ENCODE measurements around the gene ROR1. TPM values are rescaled to one million over a fixed set of nuclear protein-coding genes. Genes with fewer than 3 reads are reported as not detected.

ROR1 gene
- total and polyA plus RNA-seq, 3 experiments from 2014 or later: not detected

DNA sequence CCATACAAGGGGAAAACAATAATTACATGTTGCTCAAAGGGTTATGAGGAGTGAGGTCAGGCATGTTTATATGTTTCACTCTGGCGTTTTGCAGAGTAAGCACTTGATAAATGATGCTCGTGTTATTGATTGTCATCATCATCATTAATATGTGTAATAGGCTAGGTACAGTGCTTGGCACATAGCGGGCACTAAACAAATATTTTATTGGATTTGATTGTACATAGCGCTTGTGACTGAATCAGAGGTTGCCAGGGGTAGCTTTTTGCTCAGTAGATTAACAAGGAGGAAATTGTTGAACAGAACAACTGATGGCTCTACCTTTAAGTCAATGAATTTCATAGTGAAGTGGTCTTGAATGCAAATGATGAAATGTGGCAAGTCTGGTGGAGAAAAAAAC, 91.7 kb downstream of the ROR1 start:
- no peak for DNase-seq
- no peaks in the 10 kb centered on the region for H3K9me3 Mint-ChIP-seq
- H3K4me1 Mint-ChIP-seq: no peaks in the 10 kb centered on the region
- H3K36me3 ChIP-seq (ENCODE audit: insufficient read depth, low read length): no peaks in the 10 kb centered on the region
- no peak overlapping the region for H3K27ac ChIP-seq (ENCODE audit: low read depth, low read length)
- no peak overlapping the region for H3K4me3 ChIP-seq (ENCODE audit: low read length)
- H3K36me3 Mint-ChIP-seq: no peaks in the 10 kb centered on the region
- POLR2A ChIA-PET: no interaction called here
- H3K27me3 ChIP-seq (ENCODE audit: insufficient read depth, low read length, poor library complexity, severe bottlenecking): no peaks in the 10 kb centered on the region
- CTCF ChIA-PET: interaction anchor here (1.2 kb wide), 1 partner anchor 14 kb away, joined by 3 read pairs; no protein-coding TSS in a partner anchor
- H3K4me3 Mint-ChIP-seq: no peak overlapping the region
- H3K4me1 ChIP-seq (ENCODE audit: insufficient read depth, low read length): no peaks in the 10 kb centered on the region
- H3K9me3 ChIP-seq (ENCODE audit: low read length): no peaks in the 10 kb centered on the region
- peaks cover 0 to 3% of the 10 kb centered on the region in 2 donors for H3K27me3 Mint-ChIP-seq
- H3K27ac Mint-ChIP-seq: no peak overlapping the region

DNA sequence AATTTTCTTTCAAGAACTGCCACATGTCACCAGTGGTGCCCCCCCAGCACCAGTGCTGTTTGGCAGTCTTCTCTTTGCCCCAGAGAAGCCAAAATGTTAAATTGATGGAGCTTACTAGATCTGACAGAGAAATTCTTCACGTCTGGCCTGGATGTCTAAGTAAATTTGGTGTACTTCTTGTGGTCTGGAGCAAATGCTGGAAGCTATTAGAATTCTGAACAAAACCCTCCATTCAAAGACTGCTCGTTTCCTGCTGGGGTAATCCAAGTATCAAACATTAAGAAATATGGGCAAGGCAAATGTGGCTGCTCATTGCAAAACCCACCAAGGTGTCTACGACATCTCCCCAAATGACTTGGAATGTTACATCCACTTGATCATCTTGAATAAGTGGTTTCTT, 92.3 kb downstream of the ROR1 start:
- Mint-ChIP-seq H3K27ac (no peak overlapping the region), H3K4me1 (no peaks in the 10 kb centered on the region), H3K9me3 (no peaks in the 10 kb centered on the region), H3K4me3 (no peak overlapping the region), H3K36me3 (no peaks in the 10 kb centered on the region), H3K27me3 (peaks cover 0 to 3% of the 10 kb centered on the region in 2 donors)
- no peak for DNase-seq
- POLR2A ChIA-PET: no interaction called here
- Histone ChIP-seq H3K27me3 (ENCODE audit: insufficient read depth, low read length, poor library complexity, severe bottlenecking) (no peaks in the 10 kb centered on the region), H3K36me3 (ENCODE audit: insufficient read depth, low read length) (no peaks in the 10 kb centered on the region), H3K4me3 (ENCODE audit: low read length) (no peak overlapping the region), H3K9me3 (ENCODE audit: low read length) (no peaks in the 10 kb centered on the region), H3K4me1 (ENCODE audit: insufficient read depth, low read length) (no peaks in the 10 kb centered on the region), H3K27ac (ENCODE audit: low read depth, low read length) (no peak overlapping the region)
- CTCF ChIA-PET: interaction anchor here (1.2 kb wide), 1 partner anchor 14 kb away, joined by 3 read pairs; no protein-coding TSS in a partner anchor

DNA sequence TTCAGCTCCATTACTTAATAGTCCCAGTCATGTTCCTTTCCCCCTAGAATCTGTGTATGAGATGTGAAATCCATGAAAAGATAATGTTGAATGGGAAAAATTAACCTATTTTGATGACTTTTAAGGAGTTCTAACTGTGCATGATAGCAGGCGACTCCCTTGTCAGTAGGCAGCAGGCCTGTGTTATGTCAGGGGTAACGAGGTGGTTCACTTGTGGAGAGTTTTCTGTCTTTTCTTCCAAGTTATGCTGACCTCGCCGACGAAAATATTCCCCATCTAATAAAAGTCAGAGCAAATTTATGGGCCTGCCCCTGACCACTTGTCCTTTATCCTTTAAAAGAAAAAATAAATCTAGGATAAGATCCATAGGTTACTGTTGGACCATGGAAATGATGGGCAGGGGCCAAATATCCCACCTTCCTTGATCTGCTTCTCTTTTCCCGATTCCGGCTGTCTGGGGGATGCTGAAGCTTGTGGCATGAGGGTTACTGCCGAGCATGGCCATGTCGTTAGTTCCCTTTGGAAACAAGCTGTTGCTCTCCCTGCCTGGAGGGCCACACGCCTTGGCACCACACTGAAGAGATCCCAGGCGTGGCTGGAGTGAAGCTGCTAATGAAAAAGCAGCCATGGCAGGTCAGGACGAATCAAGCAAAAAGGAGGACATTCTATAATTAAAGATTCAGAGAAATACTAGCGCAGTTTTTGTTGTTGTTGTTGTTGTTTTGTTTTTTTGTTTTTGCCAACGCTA, 93.8 kb downstream of the ROR1 start:
- H3K9me3 Mint-ChIP-seq: no peaks in the 10 kb centered on the region
- POLR2A ChIA-PET: no interaction called here
- peaks cover 0 to 3% of the 10 kb centered on the region in 2 donors for H3K27me3 Mint-ChIP-seq

DNA sequence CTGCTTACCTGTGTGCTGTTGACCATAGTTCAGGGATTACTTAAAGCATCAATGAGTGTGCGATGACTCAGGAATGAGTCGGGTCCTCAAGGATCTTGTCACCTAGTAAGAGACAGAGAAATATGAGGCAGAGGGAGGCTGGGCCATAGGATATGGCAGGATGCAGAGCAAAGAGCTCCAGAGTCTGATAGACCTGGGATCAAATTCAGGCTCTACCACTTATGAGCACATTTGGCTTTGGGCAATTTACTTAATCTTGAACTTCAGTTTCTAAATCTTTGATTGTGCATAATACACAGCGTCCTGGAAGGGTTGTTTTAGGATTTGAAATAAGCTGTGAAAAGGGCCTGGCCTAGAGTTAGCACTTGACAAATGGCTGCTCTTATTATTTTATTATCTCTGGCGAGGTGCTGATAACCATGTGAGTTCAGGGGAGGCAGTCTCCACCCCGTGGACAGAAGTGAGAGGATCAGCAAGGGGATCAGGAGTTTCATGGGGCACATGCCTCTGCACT, 94.5 kb downstream of the ROR1 start:
- Mint-ChIP-seq H3K9me3 (no peaks in the 10 kb centered on the region), H3K27ac (no peak overlapping the region), H3K4me3 (no peak overlapping the region), H3K27me3 (peaks cover 0 to 3% of the 10 kb centered on the region in 2 donors), H3K4me1 (no peaks in the 10 kb centered on the region), H3K36me3 (no peaks in the 10 kb centered on the region)
- Histone ChIP-seq H3K27me3 (ENCODE audit: insufficient read depth, low read length, poor library complexity, severe bottlenecking) (no peaks in the 10 kb centered on the region), H3K9me3 (ENCODE audit: low read length) (no peaks in the 10 kb centered on the region), H3K4me1 (ENCODE audit: insufficient read depth, low read length) (no peaks in the 10 kb centered on the region), H3K36me3 (ENCODE audit: insufficient read depth, low read length) (no peaks in the 10 kb centered on the region), H3K4me3 (ENCODE audit: low read length) (no peak overlapping the region), H3K27ac (ENCODE audit: low read depth, low read length) (no peak overlapping the region)
- DNase-seq: no peak
- ChIA-PET POLR2A (no interaction called here), CTCF (no interaction called here)

More for the DNA sequence above, 93.8 kb downstream of the ROR1 start:
- Histone ChIP-seq H3K27ac (ENCODE audit: low read depth, low read length) (no peak overlapping the region), H3K36me3 (ENCODE audit: insufficient read depth, low read length) (no peaks in the 10 kb centered on the region), H3K4me1 (ENCODE audit: insufficient read depth, low read length) (no peaks in the 10 kb centered on the region), H3K4me3 (ENCODE audit: low read length) (no peak overlapping the region), H3K27me3 (ENCODE audit: insufficient read depth, low read length, poor library complexity, severe bottlenecking) (no peaks in the 10 kb centered on the region), H3K9me3 (ENCODE audit: low read length) (no peaks in the 10 kb centered on the region)
- Mint-ChIP-seq H3K4me3 (no peak overlapping the region), H3K4me1 (no peaks in the 10 kb centered on the region), H3K36me3 (no peaks in the 10 kb centered on the region), H3K27ac (no peak overlapping the region)
- CTCF ChIA-PET: no interaction called here
- no peak for DNase-seq

DNA sequence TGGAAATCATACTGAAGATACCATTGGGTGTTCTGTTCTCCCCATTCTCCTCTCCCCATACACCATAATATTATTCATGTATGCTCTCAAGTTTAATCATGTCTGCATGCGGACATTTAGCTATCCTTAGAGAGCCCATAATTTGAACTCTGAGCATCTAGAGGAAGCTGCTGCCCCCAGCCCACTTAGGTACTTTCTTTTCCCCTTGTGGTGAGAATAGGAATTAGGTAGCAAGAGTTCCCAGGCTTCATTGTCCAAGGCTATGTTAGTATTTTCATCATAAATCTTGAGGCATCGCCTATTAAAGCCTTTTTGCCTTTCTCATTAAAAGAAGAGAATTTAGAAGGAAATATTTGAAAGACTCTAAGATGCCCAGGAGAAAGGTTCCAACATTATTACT, 96.3 kb downstream of the ROR1 start:
- H3K36me3 ChIP-seq (ENCODE audit: insufficient read depth, low read length): no peaks in the 10 kb centered on the region
- H3K36me3 Mint-ChIP-seq: no peaks in the 10 kb centered on the region
- ChIA-PET CTCF (no interaction called here), POLR2A (no interaction called here)
- H3K27me3 Mint-ChIP-seq: peaks cover 0 to 3% of the 10 kb centered on the region in 2 donors
- no peak for DNase-seq
- H3K27ac ChIP-seq (ENCODE audit: low read depth, low read length): no peak overlapping the region
- H3K4me3 ChIP-seq (ENCODE audit: low read length): no peak overlapping the region
- H3K27ac Mint-ChIP-seq: no peak overlapping the region
- H3K9me3 ChIP-seq (ENCODE audit: low read length): no peaks in the 10 kb centered on the region
- H3K27me3 ChIP-seq (ENCODE audit: insufficient read depth, low read length, poor library complexity, severe bottlenecking): no peaks in the 10 kb centered on the region
- H3K4me1 ChIP-seq (ENCODE audit: insufficient read depth, low read length): no peaks in the 10 kb centered on the region
- H3K9me3 Mint-ChIP-seq: no peaks in the 10 kb centered on the region
- H3K4me3 Mint-ChIP-seq: no peak overlapping the region
- no peaks in the 10 kb centered on the region for H3K4me1 Mint-ChIP-seq

DNA sequence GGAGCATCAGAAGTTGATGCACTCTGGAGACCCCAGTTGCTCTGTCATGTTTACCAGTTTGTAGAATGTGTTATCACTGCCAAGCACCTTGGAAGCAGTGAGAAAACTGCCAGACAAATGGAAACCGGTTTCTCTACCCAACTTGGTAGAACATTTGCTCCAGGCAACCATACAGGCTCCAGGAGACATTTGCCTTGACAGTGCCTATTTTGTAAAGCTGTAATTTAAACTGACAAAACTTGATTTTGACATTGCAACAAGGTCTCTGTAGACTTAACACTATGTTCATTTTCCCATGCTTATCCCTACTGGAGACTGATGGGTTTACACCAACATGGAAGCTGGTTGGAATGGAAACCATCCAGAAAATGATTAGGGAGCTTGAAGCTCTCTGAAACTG, 97.6 kb downstream of the ROR1 start:
- Mint-ChIP-seq H3K27ac (no peak overlapping the region), H3K27me3 (peaks cover 0 to 3% of the 10 kb centered on the region in 2 donors), H3K36me3 (no peaks in the 10 kb centered on the region), H3K9me3 (no peaks in the 10 kb centered on the region), H3K4me1 (no peaks in the 10 kb centered on the region), H3K4me3 (no peak overlapping the region)
- Histone ChIP-seq H3K36me3 (ENCODE audit: insufficient read depth, low read length) (no peaks in the 10 kb centered on the region), H3K4me1 (ENCODE audit: insufficient read depth, low read length) (no peaks in the 10 kb centered on the region), H3K27ac (ENCODE audit: low read depth, low read length) (no peak overlapping the region), H3K27me3 (ENCODE audit: insufficient read depth, low read length, poor library complexity, severe bottlenecking) (no peaks in the 10 kb centered on the region), H3K4me3 (ENCODE audit: low read length) (no peak overlapping the region), H3K9me3 (ENCODE audit: low read length) (no peaks in the 10 kb centered on the region)
- ChIA-PET CTCF (no interaction called here), POLR2A (no interaction called here)
- DNase-seq: no peak

DNA sequence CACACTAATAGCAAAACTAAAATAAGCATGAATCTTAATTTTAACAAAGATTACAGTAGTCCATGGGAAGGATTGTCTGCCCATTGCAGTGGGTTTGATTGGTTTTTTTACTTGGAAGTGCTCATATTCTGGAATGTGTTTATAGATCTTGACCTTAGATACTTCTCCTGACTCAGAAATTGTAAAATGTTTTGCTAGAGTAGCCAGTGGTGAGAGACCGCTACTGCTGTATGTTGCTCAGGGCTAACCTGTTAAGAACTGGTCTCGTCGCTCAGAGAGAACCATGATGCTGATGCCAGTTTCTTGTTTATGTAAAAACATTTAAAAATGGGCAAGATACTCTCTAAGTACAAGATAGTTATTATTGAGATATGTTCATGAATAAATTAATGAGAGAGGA, 99.9 kb downstream of the ROR1 start:
- Histone ChIP-seq H3K9me3 (ENCODE audit: low read length) (no peaks in the 10 kb centered on the region), H3K27me3 (ENCODE audit: insufficient read depth, low read length, poor library complexity, severe bottlenecking) (no peaks in the 10 kb centered on the region), H3K36me3 (ENCODE audit: insufficient read depth, low read length) (no peaks in the 10 kb centered on the region), H3K27ac (ENCODE audit: low read depth, low read length) (no peak overlapping the region), H3K4me3 (ENCODE audit: low read length) (no peak overlapping the region), H3K4me1 (ENCODE audit: insufficient read depth, low read length) (no peaks in the 10 kb centered on the region)
- no peaks in the 10 kb centered on the region for H3K9me3 Mint-ChIP-seq
- no peak for DNase-seq
- H3K27me3 Mint-ChIP-seq: peaks cover 4 to 7% of the 10 kb centered on the region in 2 donors
- no peaks in the 10 kb centered on the region for H3K4me1 Mint-ChIP-seq
- no peaks in the 10 kb centered on the region for H3K36me3 Mint-ChIP-seq
- H3K27ac Mint-ChIP-seq: no peak overlapping the region
- ChIA-PET POLR2A (no interaction called here), CTCF (no interaction called here)
- H3K4me3 Mint-ChIP-seq: no peak overlapping the region

DNA sequence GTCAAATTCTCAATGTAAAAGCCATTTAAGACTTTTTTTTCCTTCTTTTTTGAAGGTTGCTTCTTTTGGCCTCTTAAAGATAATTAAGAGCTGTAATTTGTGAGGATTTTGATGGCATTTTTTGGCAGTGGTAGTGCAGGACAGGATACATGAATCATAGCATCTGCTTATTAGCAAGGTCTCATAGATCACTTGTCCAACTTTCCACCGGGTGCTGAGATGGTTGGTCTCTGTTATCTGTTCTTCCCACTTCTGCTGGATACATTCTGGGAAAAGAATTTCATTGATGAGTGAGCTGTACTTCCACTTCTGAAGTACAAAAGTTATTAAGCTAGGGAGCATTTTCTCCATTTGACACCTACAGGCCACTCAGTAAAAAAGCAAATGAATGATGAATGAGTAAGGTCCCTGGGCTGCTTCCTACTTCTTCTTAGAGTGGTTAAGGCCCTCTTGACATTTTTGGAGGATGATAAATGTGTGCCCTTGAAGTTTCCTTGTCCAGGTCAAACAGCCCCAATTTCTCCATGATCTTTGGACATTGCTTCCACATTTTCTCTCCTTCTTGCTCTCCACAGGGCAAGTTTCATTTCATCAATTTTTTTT, 100.6 kb downstream of the ROR1 start:
- DNase-seq: no peak
- H3K9me3 ChIP-seq (ENCODE audit: low read length): no peaks in the 10 kb centered on the region
- Mint-ChIP-seq H3K27me3 (peaks cover 4 to 11% of the 10 kb centered on the region in 2 donors), H3K36me3 (no peaks in the 10 kb centered on the region), H3K4me3 (no peak overlapping the region), H3K27ac (no peak overlapping the region), H3K4me1 (no peaks in the 10 kb centered on the region), H3K9me3 (no peaks in the 10 kb centered on the region)
- POLR2A ChIA-PET: no interaction called here
- H3K27ac ChIP-seq (ENCODE audit: low read depth, low read length): no peak overlapping the region
- no peaks in the 10 kb centered on the region for H3K36me3 ChIP-seq (ENCODE audit: insufficient read depth, low read length)
- no peaks in the 10 kb centered on the region for H3K4me1 ChIP-seq (ENCODE audit: insufficient read depth, low read length)
- H3K27me3 ChIP-seq (ENCODE audit: insufficient read depth, low read length, poor library complexity, severe bottlenecking): no peaks in the 10 kb centered on the region
- CTCF ChIA-PET: no interaction called here
- no peak overlapping the region for H3K4me3 ChIP-seq (ENCODE audit: low read length)

Measured in CD8-positive, alpha-beta memory T cell (primary cell).